ENCODE measurements around the gene BRF1.

- TF ChIP-seq CTCF (IDR thresholded peaks at IDR 0.05) (no peak), POLR2A (IDR thresholded peaks at IDR 0.05) (no peak)
These were observed 105.1 kb downstream of the BRF1 start for GRCh38 chr14:105195522-105196264.

All from ovary (tissue), 3 donors.